H1 (cell line): Measurements from ENCODE around the gene ZMYM4. TPM values are rescaled to one million over a fixed set of nuclear protein-coding genes. Genes with fewer than 3 reads are reported as not detected.

ENCODE experiments used
- CHD7 ChIP-seq: fragments of 300-600 bp; sonication (generic); IDR thresholded peaks from 2 replicates; pipeline ENCODE4 v1.7.1; 2012; ENCODE audit warnings: low read length, moderate library complexity, mild to moderate bottlenecking, inconsistent platforms; ENCODE audit not compliant: insufficient replicate concordance
- polyA plus RNA-seq, 7 experiments: library from polyadenylated mRNA; depleted of rRNA in 3 of 7; stranded (reverse) in 5 of 7; unstranded in 2 of 7; fragments of >200 nt in 5 of 7; fragments of 200-250 nt in 2 of 7; gene quantifications; 1 replicate in 5 of 7; 2 replicates in 1 of 7; 4 replicates in 1 of 7; pipeline versions ENCODE4 v1.2.1 to v1.2.3, GENCODE V29; 2011 to 2013; ENCODE audit warnings: missing spikeins in 2 of 7, mixed read lengths in 2 of 7
- total RNA-seq: library from RNA; stranded (reverse); fragmentation: NEBNext Ultra II Directional; extraction: Animal tissue kit (Norgen Biotek cat#: 25700); gene quantifications from 2 replicates; pipeline ENCODE4 v1.2.1, GENCODE V29; 2021

The ZMYM4 gene
- total and polyA plus RNA-seq, 2 of the 8 experiments (the other 6 are each of a cell fraction or from before 2014, with no cell fraction given) = 16.7 to 81.3 TPM

- TF ChIP-seq CHD7 = no peak
Observed at GRCh38 chr1:35432231-35432630, 163.7 kb downstream of the ZMYM4 start (continued).
